Adrenal gland (tissue), 12 donors: ENCODE data around the gene CST4. TPM values are rescaled to one million over a fixed set of nuclear protein-coding genes. Genes with fewer than 3 reads are reported as not detected.
"Not testable (repeated sequence)": the region's sequence is repeated elsewhere in the genome, so short reads cannot be mapped to it uniquely, and the experiment has no call there.

ENCODE experiments used
- DNase-seq, 7 donors: peaks; one replicate each; pipeline ENCODE4 v3.0.0-alpha.2; 2019 to 2020
- H3K27ac ChIP-seq, 5 donors: fragments of 200-600 bp; sonication (generic) in 4 of 5; 1 replicate in 3 of 5; 2 replicates in 2 of 5; pipeline versions ENCODE4 v1.5.1 to v1.8.0; 2016 to 2020; ENCODE audit warnings: mild to moderate bottlenecking in 1 of 5
- H3K27me3 ChIP-seq: fragments of 200-600 bp; 2 replicates; pipeline ENCODE4 v1.8.0; 2021
- H3K36me3 ChIP-seq, 2 donors: fragments of 200-600 bp; replicated peaks in 1 of 2; 1 replicate in 1 of 2; 2 replicates in 1 of 2; pipeline versions ENCODE4 v1.5.1 to v1.8.0; 2018 to 2022
- H3K4me1 ChIP-seq, 2 donors: fragments of 200-600 bp; replicated peaks in 1 of 2; 1 replicate in 1 of 2; 2 replicates in 1 of 2; pipeline versions ENCODE4 v1.5.1 to v1.8.0; 2018 to 2021
- H3K4me3 ChIP-seq, 4 donors: fragments of 200-600 bp; sonication (generic) in 3 of 4; one replicate each; pipeline ENCODE4 v1.5.1; 2016 to 2018
- H3K9me3 ChIP-seq, 3 donors: fragments of 200-600 bp; sonication (generic) in 1 of 3; replicated peaks in 1 of 3; 1 replicate in 2 of 3; 2 replicates in 1 of 3; pipeline versions ENCODE4 v1.5.1 to v1.8.0; 2016 to 2021
- CTCF ChIP-seq, 6 experiments: fragments of 450-650 bp in 4 of 6; fragments of 200-600 bp in 2 of 6; sonication (generic) in 1 of 6; IDR thresholded peaks; 1 replicate in 5 of 6; 2 replicates in 1 of 6; pipeline versions ENCODE4 v1.5.1 to v1.8.0; 2016 to 2021; ENCODE audit warnings: antibody characterized with exemption in 6 of 6, mild to moderate bottlenecking in 2 of 6, moderate library complexity in 1 of 6
- POLR2A ChIP-seq, 2 donors: fragments of 450-650 bp; IDR thresholded peaks; one replicate each; pipeline ENCODE4 v1.6.1; 2017; ENCODE audit warnings: antibody characterized with exemption in 2 of 2, mild to moderate bottlenecking in 2 of 2, moderate library complexity in 1 of 2
- WGBS, 4 donors: extraction: QIAGEN DNeasy Blood & Tissue Kit in 2 of 4; methylation state at CpG; one replicate each; pipeline versions ENCODE4 v1.1.5 to v1.1.7; 2013 to 2017; 5-methylcytosine and 5-hydroxymethylcytosine counted together
- intact Hi-C, 2 donors: fragments of 100-400 bp; cut with DNase I; formaldehyde crosslinking; loops; one replicate each; pipeline versions ENCODE4 v1.14.1 to v1.15.0; 2022 to 2023
- polyA plus RNA-seq, 3 donors: library from polyadenylated mRNA; stranded (reverse); fragments of 200-250 nt in 2 of 3; fragments of 350-450 nt in 1 of 3; fragmentation: Illumina TruSeq in 1 of 3; extraction: RNeasy Lipid Tissue Mini Kit (QIAGEN cat#74804) in 1 of 3; gene quantifications; one replicate each; pipeline ENCODE4 v1.2.3, GENCODE V29; 2013 to 2014
- small RNA-seq, 2 donors: library from RNA; depleted of rRNA; stranded (forward); fragments of <200 nt; gene quantifications; one replicate each; pipeline ENCODE3, GENCODE V24; 2016
- total RNA-seq, 9 donors: library from RNA; depleted of rRNA in 4 of 9; stranded (reverse); fragments of >200 nt in 4 of 9; fragments of 120-200 nt in 1 of 9; fragmentation: NEBNext Ultra II Directional in 1 of 9; extraction: Animal tissue kit (Norgen Biotek cat#: 25700) in 1 of 9; gene quantifications; one replicate each; pipeline versions ENCODE4 v1.1.0 to v1.2.4, GENCODE V29; 2013 to 2023
- donor health status: healthy with polysubstance abuse.
- donor health status: Bipolar disorder and iron deficiency.
- donor health status: DM: yes; HTN: yes; CAD: no.
- donor health status: DM: no; HTN: no; CAD: no.
- donor health status: DM: no; HTN: no; CAD: no.
- donor health status: DM: yes; HTN: yes; CAD: no.

Gene CST4
- total and polyA plus RNA-seq, 12 donors, result not detected

GRCh38 chr20:23636908-23637281 is 51.9 kb downstream of the CST4 start:
- peak overlapping the region; percentile 48 to 96 (median 84) for H3K4me3 ChIP-seq
- no peak for TF ChIP-seq POLR2A (IDR thresholded peaks at IDR 0.05)
- TF ChIP-seq CTCF (IDR thresholded peaks at IDR 0.05), result no peak
- H3K27me3 ChIP-seq, result no peaks in the 10 kb centered on the region
- no peak for DNase-seq
- peak overlapping the region in 4 of 5 donors; percentile 89 to 95 (median 90) for H3K27ac ChIP-seq
- WGBS, 4 donors, result 14 to 21% (median 17%) methylated on average over 4 of the region's 4 CpGs
- peaks cover 0 to 26% of the 10 kb centered on the region in 2 donors for H3K36me3 ChIP-seq
- H3K9me3 ChIP-seq, result no peaks in the 10 kb centered on the region
- H3K4me1 ChIP-seq, result peaks cover 23 to 36% of the 10 kb centered on the region in 2 donors
- intact Hi-C loops, result loop anchor here in 1 of 2 donors (10.0 kb wide), 1 partner anchor 282 kb away; the partner anchor contains the start of gene NXT1

GRCh38 chr20:23636182-23636907 is 52.5 kb downstream of the CST4 start:
- peaks cover 19 to 31% of the 10 kb centered on the region in 2 donors for H3K4me1 ChIP-seq
- H3K36me3 ChIP-seq, result peaks cover 0 to 26% of the 10 kb centered on the region in 2 donors
- TF ChIP-seq POLR2A (IDR thresholded peaks at IDR 0.05) (no peak), CTCF (IDR thresholded peaks at IDR 0.05) (no peak)
- no peaks in the 10 kb centered on the region for H3K9me3 ChIP-seq
- intact Hi-C loops, result loop anchor here in 1 of 2 donors (10.0 kb wide), 1 partner anchor 282 kb away; the partner anchor contains the start of gene NXT1
- peak overlapping the region in 1 of 5 donors; percentile 95 for H3K27ac ChIP-seq
- WGBS, 4 donors, result 53 to 68% (median 67%) methylated on average over 10 to 19 of the region's 19 CpGs
- H3K4me3 ChIP-seq, result peak overlapping the region in 2 of 4 donors; percentile 81 to 87
- H3K27me3 ChIP-seq, result no peaks in the 10 kb centered on the region
- DNase-seq, result no peak

- WGBS, 4 donors, result 78 to 82% (median 82%) methylated on average over 1 to 2 of the region's 2 CpGs
- DNase-seq, H3K27me3 ChIP-seq, H3K9me3 ChIP-seq: not testable (repeated sequence)
- intact Hi-C loops, result loop anchor here in 1 of 2 donors (10.0 kb wide), 1 partner anchor 281 kb away; the partner anchor contains the start of gene NXT1
- Histone ChIP-seq H3K4me3 (peak overlapping the region in 1 of 4 donors; percentile 87), H3K27ac (peak overlapping the region in 1 of 5 donors; percentile 46), H3K4me1 (peaks cover 12 to 25% of the 10 kb centered on the region in 2 donors), H3K36me3 (peaks cover 0 to 26% of the 10 kb centered on the region in 2 donors)
These were observed 53.1 kb downstream of the CST4 start for GRCh38 chr20:23635768-23636090.

Small RNA genes lying within 50 kb of the gene (small RNA-seq; reads per million reads assigned to genes)
- gene CST2P1, result 0 reads per million in 2 donors

Other genes with a start within 250 kb of the CST4 start
- gene CSTL1, start 249.4 kb downstream of the CST4 start, total RNA-seq, result not detected
- gene CSTL1, start 249.4 kb downstream of the CST4 start, polyA plus RNA-seq, result not detected
- gene CST11, start 236.2 kb downstream of the CST4 start, total RNA-seq, result not detected
- gene CST11, start 236.2 kb downstream of the CST4 start, polyA plus RNA-seq, result not detected
- gene CST8, start 197.9 kb downstream of the CST4 start, total RNA-seq, result not detected
- not detected for gene CST8, start 197.9 kb downstream of the CST4 start, polyA plus RNA-seq
- not detected for gene CST9L, start 120.6 kb downstream of the CST4 start, total RNA-seq
- gene CST9L, start 120.6 kb downstream of the CST4 start, polyA plus RNA-seq, result not detected
- not detected for gene CST9, start 83.1 kb downstream of the CST4 start, total RNA-seq
- gene CST9, start 83.1 kb downstream of the CST4 start, polyA plus RNA-seq, result not detected
- 1,000 to 10,000 TPM in 6 of 9 donors, 100 to 1,000 TPM in 2, 10 to 100 TPM in 1; 92.4 to 1,851 (median 1,207) TPM for gene CST3, start 51.1 kb downstream of the CST4 start, total RNA-seq
- 1,000 to 10,000 TPM in 1 of 3 donors, 100 to 1,000 TPM in 2; 320 to 1,309 (median 414) TPM for gene CST3, start 51.1 kb downstream of the CST4 start, polyA plus RNA-seq
- gene CST1, start 61.9 kb upstream of the CST4 start, total RNA-seq, result 1 to 10 TPM in 1 of 9 donors, not detected in 8; 1.3 TPM
- under 1 TPM in 2 of 3 donors, not detected in 1; 0.13 to 0.56 TPM for gene CST1, start 61.9 kb upstream of the CST4 start, polyA plus RNA-seq
- gene CST2, start 137.7 kb upstream of the CST4 start, total RNA-seq, result 10 to 100 TPM in 4 of 9 donors, 1 to 10 TPM in 2, not detected in 3; 1.3 to 94.3 (median 20.8) TPM
- 1 to 10 TPM; 1.3 to 4.8 (median 3.5) TPM for gene CST2, start 137.7 kb upstream of the CST4 start, polyA plus RNA-seq
- 1 to 10 TPM in 5 of 9 donors, under 1 TPM in 2, not detected in 2; 0.35 to 8.2 (median 2.2) TPM for gene CST5, start 190.7 kb upstream of the CST4 start, total RNA-seq
- under 1 TPM in 2 of 3 donors, not detected in 1; 0.44 to 0.47 TPM for gene CST5, start 190.7 kb upstream of the CST4 start, polyA plus RNA-seq